ENCODE data around the gene SPATA31E1. TPM values are rescaled to one million over a fixed set of nuclear protein-coding genes. Genes with fewer than 3 reads are reported as not detected.
"Not testable (repeated sequence)": the region's sequence is repeated elsewhere in the genome, so short reads cannot be mapped to it uniquely, and the experiment has no call there.

The SPATA31E1 gene
- total and polyA plus RNA-seq, 8 donors = 0.02 TPM; not detected in 7

DNA sequence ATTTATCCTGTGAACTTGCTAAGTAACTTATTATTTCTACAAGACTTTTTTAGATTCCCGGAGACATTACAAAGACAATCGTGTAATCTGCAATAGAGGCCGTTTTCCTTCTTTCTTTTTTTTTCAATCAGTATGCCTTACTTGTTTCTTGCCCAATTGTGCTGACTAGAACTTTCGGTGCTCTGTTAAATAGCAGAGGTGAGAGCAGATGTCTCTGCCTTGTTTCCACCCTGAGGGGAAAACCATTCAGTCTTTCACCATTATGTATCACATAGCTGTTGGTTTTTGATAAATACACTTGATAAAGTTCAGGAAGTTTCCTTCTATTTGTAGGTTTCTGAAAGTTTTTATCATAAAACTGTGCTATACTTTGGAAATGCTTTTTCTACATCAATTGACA is 10.3 kb downstream of the SPATA31E1 start:
- DNase-seq = no peak

GRCh38 chr9:87894998-87895625 is 12.4 kb downstream of the SPATA31E1 start:
- no peak overlapping the region for H3K4me3 ChIP-seq
- no peak for FAIRE-seq
- H3K27me3 ChIP-seq = no peaks in the 10 kb centered on the region
- no peak for DNase-seq
- H3K9me3 ChIP-seq = no peaks in the 10 kb centered on the region
- TF ChIP-seq CTCF (IDR thresholded peaks at IDR 0.05) = no peak
- intact Hi-C loops (cut with DNase I) = no loop called here
- WGBS, 2 donors = 74 to 83% methylated on average over 4 of the region's 4 CpGs
- no peak overlapping the region for H3K27ac ChIP-seq
- no peaks in the 10 kb centered on the region for H3K4me1 ChIP-seq
- H3K36me3 ChIP-seq = no peaks in the 10 kb centered on the region
- ATAC-seq = no peak

More for the DNA sequence above, 10.3 kb downstream of the SPATA31E1 start:
- FAIRE-seq = no peak
- no peaks in the 10 kb centered on the region for H3K27me3 ChIP-seq
- intact Hi-C loops (cut with DNase I) = no loop called here
- no peak for TF ChIP-seq CTCF (IDR thresholded peaks at IDR 0.05)
- H3K4me1 ChIP-seq = no peaks in the 10 kb centered on the region
- no peaks in the 10 kb centered on the region for H3K9me3 ChIP-seq
- 80 to 86% methylated on average over 4 of the region's 4 CpGs for WGBS, 2 donors
- H3K4me3 ChIP-seq = no peak overlapping the region
- ATAC-seq = no peak
- H3K36me3 ChIP-seq = no peaks in the 10 kb centered on the region
- no peak overlapping the region for H3K27ac ChIP-seq

- Histone ChIP-seq H3K36me3 (no peaks in the 10 kb centered on the region), H3K4me1 (no peaks in the 10 kb centered on the region), H3K9me3 (no peaks in the 10 kb centered on the region), H3K27me3 (no peaks in the 10 kb centered on the region), H3K4me3 (no peak overlapping the region), H3K27ac (no peak overlapping the region)
- no peak for TF ChIP-seq CTCF (IDR thresholded peaks at IDR 0.05)
- FAIRE-seq (no peak), DNase-seq (no peak), ATAC-seq (no peak)
- intact Hi-C loops (cut with DNase I) = no loop called here
These were observed 14.2 kb downstream of the SPATA31E1 start for GRCh38 chr9:87896891-87897290.

DNA sequence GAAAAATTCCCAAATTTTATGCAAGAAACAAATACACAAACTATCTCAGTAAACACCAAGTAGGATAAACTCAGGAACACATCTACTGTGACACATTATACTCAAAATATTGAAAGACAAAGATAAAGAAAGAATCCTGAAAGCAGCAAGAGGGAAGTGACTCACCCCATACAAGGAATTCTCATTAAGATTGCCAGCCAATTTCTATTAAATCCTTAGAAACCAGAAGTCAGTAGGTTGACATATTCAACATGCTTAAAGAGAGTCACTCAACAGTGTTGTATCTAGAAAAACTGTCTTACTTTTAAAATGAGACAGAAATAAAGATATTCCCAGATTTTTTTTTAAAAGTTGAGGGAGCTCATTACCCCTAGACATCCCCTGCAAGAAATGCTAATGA is 15.5 kb downstream of the SPATA31E1 start:
- Histone ChIP-seq H3K4me1 (no peaks in the 10 kb centered on the region), H3K4me3 (no peak overlapping the region), H3K9me3 (no peaks in the 10 kb centered on the region), H3K27ac (no peak overlapping the region), H3K36me3 (no peaks in the 10 kb centered on the region), H3K27me3 (no peaks in the 10 kb centered on the region)
- ATAC-seq = no peak
- intact Hi-C loops (cut with DNase I) = no loop called here
- no peak for TF ChIP-seq CTCF (IDR thresholded peaks at IDR 0.05)
- DNase-seq = no peak
- FAIRE-seq = no peak

DNA sequence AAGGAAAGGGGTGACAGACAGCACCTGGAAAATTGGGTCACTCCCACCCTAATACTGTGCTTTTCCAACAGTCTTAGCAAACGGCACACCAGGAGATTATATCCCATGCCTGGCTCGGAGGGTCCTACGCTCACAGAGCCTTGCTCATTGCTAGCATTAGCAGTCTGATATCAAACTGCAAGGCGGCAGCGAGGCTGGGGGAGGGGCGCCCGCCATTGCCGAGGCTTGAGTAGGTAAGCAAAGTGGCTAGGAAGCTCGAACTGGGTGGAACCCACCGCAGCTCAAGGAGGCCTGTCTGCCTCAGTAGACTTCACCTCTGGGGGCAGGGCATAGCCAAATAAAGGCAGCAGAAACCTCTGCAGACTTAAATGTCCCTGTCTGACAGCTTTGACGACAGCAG is 19.7 kb downstream of the SPATA31E1 start:
- ATAC-seq; H3K36me3 ChIP-seq; H3K9me3 ChIP-seq; H3K27me3 ChIP-seq; DNase-seq; H3K27ac ChIP-seq; intact Hi-C loops (cut with DNase I); H3K4me3 ChIP-seq; H3K4me1 ChIP-seq; FAIRE-seq: not testable (repeated sequence)
- 82 to 86% methylated on average over 11 of the region's 11 CpGs for WGBS, 2 donors

All from pancreas (tissue), 10 donors.